Panc1 (cell line): ENCODE data around the gene DSC3. TPM values are rescaled to one million over a fixed set of nuclear protein-coding genes. Genes with fewer than 3 reads are reported as not detected.

ENCODE experiments used
- ATAC-seq: fragments of 200-7000 bp; cut with Tn5 transposase; 2 replicates; pipeline ENCODE4 v1.9.1; 2020; ENCODE audit warnings: mild to moderate bottlenecking, moderate library complexity
- BruUV-seq: library from RNA; stranded (reverse); fragments of 400-500 nt; replicated peaks from 2 replicates; lab custom pipeline; 2021; lab: Mats Ljungman, UMichigan
- CTCF ChIA-PET: fragments of 300-600 bp; sonication (Branson Sonifier 250); formaldehyde crosslinking; loops from one replicate; lab custom pipeline; 2022; ENCODE audit warnings: antibody characterized with exemption; lab: Charles Lee
- POLR2A ChIA-PET: fragments of 300-600 bp; sonication (Branson Sonifier 250); formaldehyde crosslinking; loops from one replicate; lab custom pipeline; 2022; ENCODE audit warnings: antibody characterized with exemption; lab: Charles Lee
- DNase-seq: peaks from one replicate; pipeline ENCODE4 v3.0.0-alpha.2; 2010; ENCODE audit warnings: low read depth, low spot score
- H3K27ac ChIP-seq: 2 replicates; pipeline ENCODE4 v1.5.1; 2011; ENCODE audit warnings: mild to moderate bottlenecking, low read length, inconsistent platforms
- H3K27me3 ChIP-seq: fragments of 200-500 bp; sonication (Bioruptor generic); 2 replicates; pipeline ENCODE4 v1.6.0; 2014; ENCODE audit warnings: low read length, inconsistent platforms; ENCODE audit not compliant: control insufficient read depth, insufficient read depth
- H3K36me3 ChIP-seq: fragments of 200-500 bp; sonication (Bioruptor generic); 2 replicates; pipeline ENCODE4 v1.5.1; 2014; ENCODE audit warnings: inconsistent platforms, mild to moderate bottlenecking, low read length, moderate library complexity; ENCODE audit not compliant: control insufficient read depth, insufficient read depth
- H3K4me1 ChIP-seq: 2 replicates; pipeline ENCODE4 v1.5.1; 2011; ENCODE audit warnings: inconsistent platforms, mild to moderate bottlenecking, low read length, moderate library complexity; ENCODE audit not compliant: control insufficient read depth, insufficient read depth
- H3K4me3 ChIP-seq, 2 experiments: 2 replicates each; pipeline ENCODE4 v1.5.1; 2011 to 2012; ENCODE audit warnings: low read depth in 2 of 2, low read length in 2 of 2, mild to moderate bottlenecking in 2 of 2, inconsistent platforms in 1 of 2, moderate library complexity in 1 of 2
- H3K9me3 ChIP-seq: fragments of 200-500 bp; sonication (Bioruptor generic); 2 replicates; pipeline ENCODE4 v1.5.1; 2014; ENCODE audit warnings: low read depth, mild to moderate bottlenecking, inconsistent platforms, low read length, moderate library complexity; ENCODE audit not compliant: control insufficient read depth, insufficient read depth
- CTCF ChIP-seq: fragments of 450-650 bp; IDR thresholded peaks from 2 replicates; pipeline ENCODE4 v1.5.1; 2017; ENCODE audit warnings: mild to moderate bottlenecking
- POLR2AphosphoS5 ChIP-seq: IDR thresholded peaks from 2 replicates; pipeline ENCODE4 v1.6.1; 2012; ENCODE audit warnings: mild to moderate bottlenecking, low read depth, low read length, moderate library complexity
- REST ChIP-seq, 2 experiments: IDR thresholded peaks; 2 replicates each; pipeline ENCODE4 v1.6.1; 2011 to 2012; ENCODE audit warnings: low read depth in 2 of 2, control low read depth in 1 of 2, low read length in 1 of 2, mild to moderate bottlenecking in 1 of 2, moderate library complexity in 1 of 2; ENCODE audit not compliant: insufficient read depth in 1 of 2
- SIN3A ChIP-seq: IDR thresholded peaks from 2 replicates; pipeline ENCODE4 v1.6.1; 2012; ENCODE audit warnings: low read depth, mild to moderate bottlenecking, low read length, moderate library complexity, borderline replicate concordance; ENCODE audit not compliant: insufficient read depth
- TCF7L2 ChIP-seq: IDR thresholded peaks from 2 replicates; pipeline ENCODE4 v1.6.1; 2011; ENCODE audit warnings: mild to moderate bottlenecking, low read depth, low read length, inconsistent platforms
- in situ Hi-C: cut with HindIII; loops from 2 replicates; pipeline ENCODE4 v1.10.0; 2016; ENCODE audit warnings: low sequenced_read_pairs, low pct_unique_long_range_greater_than_20kb
- intact Hi-C: fragments of 100-400 bp; cut with micrococcal nuclease; formaldehyde crosslinking; loops from one replicate; pipeline ENCODE4 v1.10.0; 2022; ENCODE audit not compliant: unreplicated experiment
- total RNA-seq: library from RNA; stranded (reverse); gene quantifications from one replicate; pipeline ENCODE4 v1.2.1, GENCODE V29; 2021; ENCODE audit not compliant: unreplicated experiment

DSC3 gene
- total RNA-seq, 1 experiment from 2014 or later, result 0.23 TPM

- CTCF ChIA-PET, result no interaction called here
- H3K4me3 ChIP-seq, result no peak overlapping the region
Observed at GRCh38 chr18:31034541-31034940, 8.0 kb downstream of the DSC3 start.

GRCh38 chr18:31030574-31031278 lies 11.8 kb downstream of the DSC3 start:
- TF ChIP-seq CTCF (no peak), SIN3A (no peak), POLR2AphosphoS5 (no peak), TCF7L2 (no peak), REST (IDR thresholded peaks at IDR 0.05; ENCODE audit: insufficient read depth in 1 of 2, low read depth in 2 of 2, low read length in 1 of 2) (no peak)
- H3K4me3 ChIP-seq, result no peak overlapping the region
- in situ Hi-C loops, result no loop called here
- no TSS peak for BruUV-seq
- DNase-seq, result no peak
- no peaks in the 10 kb centered on the region for H3K9me3 ChIP-seq
- no peak overlapping the region for H3K27ac ChIP-seq
- no peaks in the 10 kb centered on the region for H3K36me3 ChIP-seq
- ATAC-seq, result no peak
- ChIA-PET POLR2A (no interaction called here), CTCF (no interaction called here)
- intact Hi-C loops, result no loop called here
- no peaks in the 10 kb centered on the region for H3K27me3 ChIP-seq
- H3K4me1 ChIP-seq, result no peaks in the 10 kb centered on the region

More at GRCh38 chr18:31034541-31034940, 8.0 kb downstream of the DSC3 start:
- no peak for ATAC-seq
- no peak for DNase-seq
- intact Hi-C loops, result no loop called here
- Histone ChIP-seq H3K9me3 (no peaks in the 10 kb centered on the region), H3K27me3 (no peaks in the 10 kb centered on the region; the same call in 1 of the 2 replicates), H3K27ac (no peak overlapping the region), H3K4me1 (no peaks in the 10 kb centered on the region), H3K36me3 (no peaks in the 10 kb centered on the region)
- in situ Hi-C loops, result no loop called here
- TF ChIP-seq CTCF (no peak), TCF7L2 (no peak), SIN3A (no peak), REST (IDR thresholded peaks at IDR 0.05; ENCODE audit: insufficient read depth in 1 of 2, low read depth in 2 of 2, low read length in 1 of 2) (no peak)
- BruUV-seq, result no TSS peak
- POLR2A ChIA-PET, result no interaction called here
